ENCODE results near the gene MYADML2. TPM values are rescaled to one million over a fixed set of nuclear protein-coding genes. Genes with fewer than 3 reads are reported as not detected.

The MYADML2 gene
- total RNA-seq, 1 donor from 2014 or later, result not detected

GRCh38 chr17:81902653-81903414 lies 44.2 kb downstream of the MYADML2 start:
- DNase-seq (ENCODE audit: extremely low spot score, unreplicated experiment), result no peak
- peaks cover 9% of the 10 kb centered on the region for H3K27me3 Mint-ChIP-seq
- no peak overlapping the region for H3K27ac Mint-ChIP-seq
- H3K9me3 Mint-ChIP-seq, result no peaks in the 10 kb centered on the region
- TF ChIP-seq, protein P1, sequence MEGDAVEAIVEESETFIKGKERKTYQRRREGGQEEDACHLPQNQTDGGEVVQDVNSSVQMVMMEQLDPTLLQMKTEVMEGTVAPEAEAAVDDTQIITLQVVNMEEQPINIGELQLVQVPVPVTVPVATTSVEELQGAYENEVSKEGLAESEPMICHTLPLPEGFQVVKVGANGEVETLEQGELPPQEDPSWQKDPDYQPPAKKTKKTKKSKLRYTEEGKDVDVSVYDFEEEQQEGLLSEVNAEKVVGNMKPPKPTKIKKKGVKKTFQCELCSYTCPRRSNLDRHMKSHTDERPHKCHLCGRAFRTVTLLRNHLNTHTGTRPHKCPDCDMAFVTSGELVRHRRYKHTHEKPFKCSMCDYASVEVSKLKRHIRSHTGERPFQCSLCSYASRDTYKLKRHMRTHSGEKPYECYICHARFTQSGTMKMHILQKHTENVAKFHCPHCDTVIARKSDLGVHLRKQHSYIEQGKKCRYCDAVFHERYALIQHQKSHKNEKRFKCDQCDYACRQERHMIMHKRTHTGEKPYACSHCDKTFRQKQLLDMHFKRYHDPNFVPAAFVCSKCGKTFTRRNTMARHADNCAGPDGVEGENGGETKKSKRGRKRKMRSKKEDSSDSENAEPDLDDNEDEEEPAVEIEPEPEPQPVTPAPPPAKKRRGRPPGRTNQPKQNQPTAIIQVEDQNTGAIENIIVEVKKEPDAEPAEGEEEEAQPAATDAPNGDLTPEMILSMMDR (conservative IDR thresholded peaks at IDR 0.05), result no peak
- H3K4me3 Mint-ChIP-seq, result no peak overlapping the region
- H3K4me1 Mint-ChIP-seq (ENCODE audit: unreplicated experiment), result peaks cover 7% of the 10 kb centered on the region
- H3K36me3 Mint-ChIP-seq, result peaks cover 14% of the 10 kb centered on the region

GRCh38 chr17:81902023-81902652 lies 44.9 kb downstream of the MYADML2 start, which contains the start of gene NPB:
Gene NPB, plus strand, starts transcription at chr17:81902238. Its CDS starts 40 bp downstream, at chr17:81902278.
- H3K27me3 Mint-ChIP-seq, result peaks cover 9% of the 10 kb centered on the region
- H3K4me3 Mint-ChIP-seq, result peak within 1 kb of the TSS; percentile 77
- no peak for DNase-seq (ENCODE audit: extremely low spot score, unreplicated experiment)
- no peaks in the 10 kb centered on the region for H3K9me3 Mint-ChIP-seq
- H3K27ac Mint-ChIP-seq, result no peak within 1 kb of the TSS
- TF ChIP-seq, protein P1 (conservative IDR thresholded peaks at IDR 0.05), result no peak
- peaks cover 7% of the 10 kb centered on the region for H3K4me1 Mint-ChIP-seq (ENCODE audit: unreplicated experiment)
- peaks cover 15% of the 10 kb centered on the region for H3K36me3 Mint-ChIP-seq

GRCh38 chr17:81901167-81902022 lies 45.6 kb downstream of the MYADML2 start:
- Mint-ChIP-seq H3K27me3 (peaks cover 9% of the 10 kb centered on the region), H3K4me1 (ENCODE audit: unreplicated experiment) (peaks cover 7% of the 10 kb centered on the region), H3K27ac (no peak overlapping the region), H3K9me3 (no peaks in the 10 kb centered on the region), H3K36me3 (peaks cover 15% of the 10 kb centered on the region), H3K4me3 (peak overlapping the region; percentile 77)
- TF ChIP-seq, protein P1 (conservative IDR thresholded peaks at IDR 0.05), result no peak
- DNase-seq (ENCODE audit: extremely low spot score, unreplicated experiment), result no peak

DNA sequence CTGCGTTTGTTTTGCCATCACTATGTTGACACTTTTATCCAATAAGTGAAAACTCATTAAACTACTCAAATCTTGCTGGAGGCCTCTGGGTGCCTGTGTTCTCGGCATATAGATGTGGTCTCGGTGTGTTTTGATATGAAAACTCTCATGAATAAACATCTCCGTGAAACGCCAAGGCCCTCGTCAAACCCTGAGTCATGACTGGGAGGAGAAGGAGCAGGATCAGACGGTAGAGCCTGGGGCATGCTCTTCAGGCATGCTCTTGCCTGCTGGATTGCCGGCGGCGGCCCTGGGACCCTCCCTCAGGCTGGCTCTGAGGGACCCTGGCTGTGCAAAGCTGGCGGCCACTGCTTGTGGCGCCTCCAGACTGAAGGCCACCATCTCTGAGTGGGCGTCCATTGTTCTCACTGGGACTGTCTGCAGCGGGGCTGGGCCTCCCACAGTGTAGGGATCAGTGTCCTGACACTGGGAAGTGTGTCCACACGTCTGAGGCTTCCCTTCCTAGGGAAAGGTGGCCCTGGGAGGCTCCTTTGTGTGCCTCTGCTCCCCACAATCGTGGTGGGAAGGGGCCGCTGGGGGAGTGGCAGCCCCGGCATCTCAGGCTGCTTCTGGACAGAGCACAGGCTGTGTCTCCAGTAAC lies 46.7 kb downstream of the MYADML2 start:
- no peak overlapping the region for H3K4me3 Mint-ChIP-seq
- H3K4me1 Mint-ChIP-seq (ENCODE audit: unreplicated experiment), result peaks cover 7% of the 10 kb centered on the region
- H3K27me3 Mint-ChIP-seq, result peaks cover 9% of the 10 kb centered on the region
- no peak for DNase-seq (ENCODE audit: extremely low spot score, unreplicated experiment)
- peaks cover 15% of the 10 kb centered on the region for H3K36me3 Mint-ChIP-seq
- H3K27ac Mint-ChIP-seq, result no peak overlapping the region
- H3K9me3 Mint-ChIP-seq, result no peaks in the 10 kb centered on the region
- TF ChIP-seq, protein P1 (conservative IDR thresholded peaks at IDR 0.05), result no peak

- Mint-ChIP-seq H3K36me3 (peaks cover 15% of the 10 kb centered on the region), H3K9me3 (no peaks in the 10 kb centered on the region), H3K27ac (no peak overlapping the region), H3K4me1 (ENCODE audit: unreplicated experiment) (peaks cover 7% of the 10 kb centered on the region), H3K4me3 (no peak overlapping the region), H3K27me3 (peaks cover 9% of the 10 kb centered on the region)
- TF ChIP-seq, protein P1 (conservative IDR thresholded peaks at IDR 0.05), result no peak
- peak; percentile 70 for DNase-seq (ENCODE audit: extremely low spot score, unreplicated experiment)
Measured at GRCh38 chr17:81899514-81900166, 47.4 kb downstream of the MYADML2 start.

All from type B pancreatic cell (in vitro differentiated cells).